SK-N-SH (cell line): Measurements from ENCODE around the gene DLX1.

Experiments used
- CTCF ChIP-seq: fragments of 200-600 bp; sonication (generic); IDR thresholded peaks from 2 replicates; pipeline ENCODE4 v1.6.1; 2017; ENCODE audit warnings: antibody characterized with exemption, mild to moderate bottlenecking, moderate library complexity
- EZH2phosphoT487 ChIP-seq: fragments of 200-600 bp; sonication (generic); IDR thresholded peaks from 2 replicates; pipeline ENCODE4 v1.6.1; 2017; ENCODE audit warnings: low read depth, mixed run types, mild to moderate bottlenecking, antibody characterized with exemption, moderate library complexity, borderline replicate concordance
- GABPA ChIP-seq: IDR thresholded peaks from 2 replicates; pipeline ENCODE4 v1.4.0; 2012; ENCODE audit warnings: low read depth, mild to moderate bottlenecking
- PBX3 ChIP-seq: IDR thresholded peaks from 2 replicates; pipeline ENCODE4; 2012
- POLR2AphosphoS5 ChIP-seq: IDR thresholded peaks from 2 replicates; pipeline ENCODE4 v1.6.1; 2012; ENCODE audit warnings: low read depth, low read length
- RAD21 ChIP-seq: IDR thresholded peaks from 2 replicates; pipeline ENCODE4 v1.6.1; 2012; ENCODE audit warnings: mild to moderate bottlenecking, low read length
- RFX5 ChIP-seq: IDR thresholded peaks from 2 replicates; pipeline ENCODE4 v1.6.1; 2012; ENCODE audit warnings: mild to moderate bottlenecking, improper control_type of control experiment, low read length
- TEAD4 ChIP-seq: IDR thresholded peaks from 2 replicates; pipeline ENCODE4 v1.4.0; 2012; ENCODE audit warnings: mild to moderate bottlenecking, borderline replicate concordance; ENCODE audit not compliant: insufficient read depth

- TF ChIP-seq CTCF (no peak), GABPA (no peak), RAD21 (no peak), TEAD4 (no peak), POLR2AphosphoS5 (no peak), PBX3 (no peak), RFX5 (no peak), EZH2phosphoT487 (no peak)
These were observed 11.8 kb upstream of the DLX1 start for GRCh38 chr2:172073518-172073917.
